ENCODE measurements around the gene EXOC3L4.

Gene EXOC3L4

GRCh38 chr14:103071544-103072251 is 22.8 kb upstream of the EXOC3L4 start:
- DNase-seq: no peak

GRCh38 chr14:103072595-103073366 is 21.7 kb upstream of the EXOC3L4 start:
- DNase-seq: peak; percentile 31

- no peak for DNase-seq
Observed at GRCh38 chr14:103073367-103073875, 21.1 kb upstream of the EXOC3L4 start.

GRCh38 chr14:103073876-103074728 is 20.4 kb upstream of the EXOC3L4 start:
- no peak for DNase-seq

- DNase-seq: peak; percentile 21
Observed at GRCh38 chr14:103074729-103075367, 19.7 kb upstream of the EXOC3L4 start.

GRCh38 chr14:103078420-103078749 is 16.1 kb upstream of the EXOC3L4 start:
- peak; percentile 80 for DNase-seq

- no peak for DNase-seq
Observed at GRCh38 chr14:103078860-103079587, 15.5 kb upstream of the EXOC3L4 start.

GRCh38 chr14:103081951-103082350 is 12.6 kb upstream of the EXOC3L4 start:
- no peak for DNase-seq

GRCh38 chr14:103084021-103084919 is 10.3 kb upstream of the EXOC3L4 start, which contains the start of gene LBHD2:
LBHD2 (plus strand) TSS chr14:103084210; CDS start chr14:103086013, 1,803 bp downstream.
- DNase-seq: peak; percentile 36

GRCh38 chr14:103085106-103086091 is 9.1 kb upstream of the EXOC3L4 start:
- DNase-seq: peak; percentile 87

GRCh38 chr14:103086771-103087342 is 7.7 kb upstream of the EXOC3L4 start:
- DNase-seq: peak; percentile 24

GRCh38 chr14:103087343-103087835 is 7.1 kb upstream of the EXOC3L4 start:
- no peak for DNase-seq

GRCh38 chr14:103088921-103089320 is 5.6 kb upstream of the EXOC3L4 start:
- DNase-seq: no peak

GRCh38 chr14:103089386-103090335 is 4.9 kb upstream of the EXOC3L4 start:
- no peak for DNase-seq

GRCh38 chr14:103090481-103091020 is 4.0 kb upstream of the EXOC3L4 start:
- DNase-seq: no peak

GRCh38 chr14:103091041-103091882 is 3.3 kb upstream of the EXOC3L4 start:
- peak; percentile 92 for DNase-seq

GRCh38 chr14:103091883-103092222 is 2.7 kb upstream of the EXOC3L4 start:
- no peak for DNase-seq

All from 8988T (cell line).